IMR-90 (cell line): ENCODE measurements around the gene ATF5. TPM values are rescaled to one million over a fixed set of nuclear protein-coding genes. Genes with fewer than 3 reads are reported as not detected.

ENCODE experiments used
- ATAC-seq: fragments of 200-7000 bp; cut with Tn5 transposase; 2 replicates; pipeline ENCODE4 v1.9.1; 2020; ENCODE audit warnings: low read depth, mild to moderate bottlenecking, moderate library complexity
- BruUV-seq: library from RNA; stranded (reverse); fragments of 400-500 nt; replicated peaks from 2 replicates; lab custom pipeline; 2021; lab: Mats Ljungman, UMichigan
- CTCF ChIA-PET: fragments of 300-600 bp; formaldehyde crosslinking; extraction: SDS; loops from one replicate; lab custom pipeline; 2021; ENCODE audit warnings: antibody characterized with exemption; lab: Yijun Ruan, JAX
- POLR2A ChIA-PET: fragments of 300-600 bp; sonication (Branson Sonifier 250); formaldehyde crosslinking; loops from one replicate; lab custom pipeline; 2022; ENCODE audit warnings: antibody characterized with exemption; ENCODE audit not compliant: unreplicated experiment; lab: Charles Lee
- DNase-seq: peaks from one replicate; pipeline ENCODE4 v3.0.0; 2013
- H2AFZ ChIP-seq: replicated peaks from 2 replicates; pipeline ENCODE3; 2013; ENCODE audit warnings: low read length, mild to moderate bottlenecking; ENCODE audit not compliant: poor library complexity
- H2AK5ac ChIP-seq: 2 replicates; pipeline ENCODE4 v1.6.1; 2013; ENCODE audit warnings: low read depth, low read length, inconsistent platforms
- H2AK9ac ChIP-seq: replicated peaks from 2 replicates; pipeline ENCODE3; 2013; ENCODE audit warnings: mild to moderate bottlenecking, low read depth, low read length, moderate library complexity; ENCODE audit not compliant: poor library complexity
- H2BK120ac ChIP-seq: 2 replicates; pipeline ENCODE4 v1.6.1; 2013; ENCODE audit warnings: low read depth, low read length, inconsistent platforms
- H2BK15ac ChIP-seq: 3 replicates; pipeline ENCODE4 v1.6.1; 2013; ENCODE audit warnings: low read depth, low read length, inconsistent platforms
- H2BK20ac ChIP-seq: 2 replicates; pipeline ENCODE4 v1.6.1; 2013; ENCODE audit warnings: low read depth, mild to moderate bottlenecking, inconsistent platforms, low read length, moderate library complexity
- H2BK5ac ChIP-seq: 2 replicates; pipeline ENCODE4 v1.6.1; 2013; ENCODE audit warnings: mild to moderate bottlenecking, low read depth, low read length, inconsistent platforms; ENCODE audit not compliant: poor library complexity, severe bottlenecking
- H3K14ac ChIP-seq: replicated peaks from 2 replicates; pipeline ENCODE4 v1.6.1; 2013; ENCODE audit warnings: low read depth, low read length, inconsistent platforms
- H3K18ac ChIP-seq: 2 replicates; pipeline ENCODE4 v1.6.1; 2013; ENCODE audit warnings: low read depth, low read length, control low read depth
- H3K23ac ChIP-seq: 2 replicates; pipeline ENCODE4 v1.6.1; 2013; ENCODE audit warnings: low read depth, low read length, inconsistent platforms
- H3K27ac ChIP-seq: 2 replicates; pipeline ENCODE4 v1.5.1; 2013; ENCODE audit warnings: mild to moderate bottlenecking, control low read depth, low read length; ENCODE audit not compliant: insufficient read depth
- H3K27me3 ChIP-seq: 2 replicates; pipeline ENCODE4 v1.6.1; 2013; ENCODE audit warnings: low read length; ENCODE audit not compliant: control insufficient read depth, insufficient read depth
- H3K36me3 ChIP-seq: 2 replicates; pipeline ENCODE4 v1.6.1; 2013; ENCODE audit warnings: low read length, mixed read lengths; ENCODE audit not compliant: control insufficient read depth, insufficient read depth
- H3K4ac ChIP-seq: 2 replicates; pipeline ENCODE4 v1.6.1; 2013; ENCODE audit warnings: low read depth, low read length, inconsistent platforms
- H3K4me1 ChIP-seq: 2 replicates; pipeline ENCODE4 v1.6.1; 2013; ENCODE audit warnings: low read length, mixed read lengths; ENCODE audit not compliant: control insufficient read depth, insufficient read depth
- H3K4me2 ChIP-seq: 2 replicates; pipeline ENCODE4 v1.6.1; 2013; ENCODE audit warnings: low read depth, mild to moderate bottlenecking, control low read depth, low read length, moderate library complexity
- H3K4me3 ChIP-seq: 2 replicates; pipeline ENCODE4 v1.5.1; 2013; ENCODE audit warnings: low read depth, mild to moderate bottlenecking, control low read depth, low read length, moderate library complexity; ENCODE audit not compliant: insufficient read depth
- H3K56ac ChIP-seq: 2 replicates; pipeline ENCODE4 v1.6.1; 2013; ENCODE audit warnings: low read length, inconsistent platforms; ENCODE audit not compliant: insufficient read depth; ENCODE audit errors: extremely low read depth
- H3K79me1 ChIP-seq, 2 experiments: 2 replicates each; pipeline ENCODE4 v1.6.1; 2013; ENCODE audit warnings: low read length in 2 of 2, inconsistent platforms in 1 of 2, low read depth in 1 of 2
- H3K9ac ChIP-seq: 2 replicates; pipeline ENCODE4 v1.6.1; 2013; ENCODE audit warnings: low read depth, low read length, control low read depth
- H3K9me1 ChIP-seq: 2 replicates; pipeline ENCODE4 v1.6.1; 2013; ENCODE audit warnings: low read length, inconsistent platforms; ENCODE audit not compliant: insufficient read depth
- H3K9me3 ChIP-seq: 2 replicates; pipeline ENCODE4 v1.6.1; 2013; ENCODE audit warnings: low read length; ENCODE audit not compliant: control insufficient read depth, insufficient read depth
- H4K20me1 ChIP-seq: 2 replicates; pipeline ENCODE4 v1.6.1; 2013; ENCODE audit warnings: low read length, inconsistent platforms; ENCODE audit not compliant: insufficient read depth
- H4K5ac ChIP-seq: 2 replicates; pipeline ENCODE4 v1.6.1; 2013; ENCODE audit warnings: mild to moderate bottlenecking, low read depth, low read length, control low read depth
- H4K8ac ChIP-seq, 2 experiments: 2 replicates each; pipeline ENCODE4 v1.6.1; 2013; ENCODE audit warnings: low read depth in 2 of 2, low read length in 2 of 2, control low read depth in 1 of 2, inconsistent platforms in 1 of 2
- H4K91ac ChIP-seq: 2 replicates; pipeline ENCODE4 v1.6.1; 2013; ENCODE audit warnings: low read depth, low read length, inconsistent platforms; ENCODE audit not compliant: insufficient read depth
- BHLHE40 ChIP-seq: fragments of 150-350 bp; IDR thresholded peaks from 2 replicates; pipeline ENCODE4 v1.6.1; 2016; ENCODE audit warnings: mild to moderate bottlenecking, low read depth, low read length
- CEBPB ChIP-seq: IDR thresholded peaks from 2 replicates; pipeline ENCODE4 v1.6.1; 2012; ENCODE audit warnings: low read depth, low read length, improper control_type of control experiment
- ELK1 ChIP-seq: fragments of 150-350 bp; IDR thresholded peaks from 2 replicates; pipeline ENCODE4 v1.6.1; 2016; ENCODE audit warnings: low read depth, mild to moderate bottlenecking, low read length, moderate library complexity, borderline replicate concordance
- MAFK ChIP-seq: IDR thresholded peaks from 2 replicates; pipeline ENCODE4 v1.6.1; 2012; ENCODE audit warnings: low read depth, low read length, improper control_type of control experiment
- MAZ ChIP-seq: IDR thresholded peaks from 2 replicates; pipeline ENCODE4 v1.6.1; 2012; ENCODE audit warnings: low read depth, mild to moderate bottlenecking, low read length, improper control_type of control experiment, moderate library complexity, borderline replicate concordance
- POLR2A ChIP-seq: IDR thresholded peaks from 2 replicates; pipeline ENCODE4 v1.6.1; 2012; ENCODE audit warnings: mild to moderate bottlenecking, low read depth, low read length
- RFX5 ChIP-seq: IDR thresholded peaks from 2 replicates; pipeline ENCODE4 v1.8.0; 2012; ENCODE audit warnings: low read depth, mild to moderate bottlenecking, low read length, moderate library complexity
- SMC3 ChIP-seq: fragments of 150-350 bp; IDR thresholded peaks from 2 replicates; pipeline ENCODE4 v1.6.1; 2016; ENCODE audit warnings: low read depth, mild to moderate bottlenecking, antibody characterized with exemption, low read length, moderate library complexity
- WGBS, 2 experiments: methylation state at CpG; one replicate each; pipeline versions ENCODE4 v1.1.5 to v1.1.7; 2013; ENCODE audit warnings: missing lambda C conversion rate in 2 of 2; ENCODE audit not compliant: insufficient read length in 1 of 2; ENCODE audit errors: extremely low coverage in 2 of 2; 5-methylcytosine and 5-hydroxymethylcytosine counted together
- dilution Hi-C: fragments of 300-500 bp; cut with HindIII; formaldehyde crosslinking; loops from one replicate; pipeline ENCODE4 v1.14.3; 2018; ENCODE audit warnings: low sequenced_read_pairs; ENCODE audit not compliant: unreplicated experiment
- in situ Hi-C: fragments of 300-500 bp; cut with MboI; formaldehyde crosslinking; loops from 3 replicates; pipeline ENCODE4 v1.14.3; 2019; ENCODE audit warnings: low sequenced_read_pairs, inconsistent platforms, mixed read lengths
- intact Hi-C: fragments of 100-400 bp; cut with micrococcal nuclease; formaldehyde crosslinking; loops from 2 replicates; pipeline ENCODE4 v1.10.0; 2022
- polyA plus RNA-seq, 3 experiments: library from polyadenylated mRNA; depleted of rRNA; stranded (reverse); fragments of >200 nt; gene quantifications; 2 replicates each; pipeline ENCODE4 v1.2.3, GENCODE V29; 2012; ENCODE audit warnings: low replicate concordance in 1 of 3
- total RNA-seq: library from RNA; depleted of rRNA; stranded (reverse); fragments of >200 nt; gene quantifications from 2 replicates; pipeline ENCODE4 v1.2.3, GENCODE V29; 2012
- TF ChIP-seq, protein P1 (sequence below): conservative IDR thresholded peaks from 2 replicates; pipeline ENCODE4 v1.5.1; 2012; ENCODE audit warnings: mild to moderate bottlenecking, low read depth, low read length, improper control_type of control experiment
- TF ChIP-seq, protein P2 (sequence below): fragments of 150-350 bp; IDR thresholded peaks from 2 replicates; pipeline ENCODE4 v1.6.1; 2017; ENCODE audit warnings: mild to moderate bottlenecking, antibody characterized with exemption, low read length, low read depth

The ATF5 gene
- total and polyA plus RNA-seq, 2 of the 4 experiments (the other 2 are of a cell fraction), result 2.7 to 15.7 TPM

GRCh38 chr19:49896863-49897621 lies 32.0 kb upstream of the ATF5 start, which contains the start of gene IL4I1:
Gene IL4I1 (minus strand): TSS chr19:49896887. CDS start chr19:49896160, 727 bp downstream.
- Histone ChIP-seq H4K5ac (0 out of 2 replicates have a peak within 1 kb of the TSS, but pooled peaks have one; percentile 37), H3K14ac (peak within 1 kb of the TSS; percentile 68; the same call in 1 of the 2 replicates), H3K9me3 (no peaks in the 10 kb centered on the region), H2BK120ac (peak within 1 kb of the TSS; percentile 83), H3K4me2 (0 out of 2 replicates have a peak within 1 kb of the TSS, but pooled peaks have one; percentile 30), H3K9me1 (no peaks in the 10 kb centered on the region), H4K91ac (peak within 1 kb of the TSS; percentile 59), H2BK20ac (peak within 1 kb of the TSS; percentile 62), H3K36me3 (no peaks in the 10 kb centered on the region), H3K4me3 (no peak within 1 kb of the TSS), H4K8ac (peak within 1 kb of the TSS; percentile 69 to 70; a peak in 2 of 4 replicates), H3K79me1 (no peaks in the 10 kb centered on the region), H2AFZ (peak within 1 kb of the TSS; percentile 87), H3K23ac (no peak within 1 kb of the TSS; the same call in 1 of the 2 replicates), H4K20me1 (no peaks in the 10 kb centered on the region), H3K4me1 (peaks cover 8% of the 10 kb centered on the region), H3K27me3 (peaks cover 5% of the 10 kb centered on the region; the same call in 1 of the 2 replicates), H2BK5ac (no peak within 1 kb of the TSS), H2BK15ac (peak within 1 kb of the TSS; percentile 78; the same call in 1 of the 3 replicates), H3K9ac (no peak within 1 kb of the TSS), H3K18ac (no peak within 1 kb of the TSS), H2AK9ac (peak within 1 kb of the TSS; percentile 87), H2AK5ac (peak within 1 kb of the TSS; percentile 75), H3K27ac (no peak within 1 kb of the TSS), H3K56ac (no peak within 1 kb of the TSS), H3K4ac (peak within 1 kb of the TSS; percentile 61)
- POLR2A ChIA-PET, result no interaction called here
- 74% methylated on average over 5 of the region's 20 CpGs; no CpG with 5 or more reads in 1 of the 2 experiments for WGBS, 2 experiments
- intact Hi-C loops, result no loop called here
- in situ Hi-C loops, result no loop called here
- TF ChIP-seq RFX5, result no peak
- no peak for TF ChIP-seq CEBPB
- TF ChIP-seq MAZ, result no peak
- TF ChIP-seq MAFK, result no peak
- no peak for TF ChIP-seq SMC3
- TF ChIP-seq, protein P1, sequence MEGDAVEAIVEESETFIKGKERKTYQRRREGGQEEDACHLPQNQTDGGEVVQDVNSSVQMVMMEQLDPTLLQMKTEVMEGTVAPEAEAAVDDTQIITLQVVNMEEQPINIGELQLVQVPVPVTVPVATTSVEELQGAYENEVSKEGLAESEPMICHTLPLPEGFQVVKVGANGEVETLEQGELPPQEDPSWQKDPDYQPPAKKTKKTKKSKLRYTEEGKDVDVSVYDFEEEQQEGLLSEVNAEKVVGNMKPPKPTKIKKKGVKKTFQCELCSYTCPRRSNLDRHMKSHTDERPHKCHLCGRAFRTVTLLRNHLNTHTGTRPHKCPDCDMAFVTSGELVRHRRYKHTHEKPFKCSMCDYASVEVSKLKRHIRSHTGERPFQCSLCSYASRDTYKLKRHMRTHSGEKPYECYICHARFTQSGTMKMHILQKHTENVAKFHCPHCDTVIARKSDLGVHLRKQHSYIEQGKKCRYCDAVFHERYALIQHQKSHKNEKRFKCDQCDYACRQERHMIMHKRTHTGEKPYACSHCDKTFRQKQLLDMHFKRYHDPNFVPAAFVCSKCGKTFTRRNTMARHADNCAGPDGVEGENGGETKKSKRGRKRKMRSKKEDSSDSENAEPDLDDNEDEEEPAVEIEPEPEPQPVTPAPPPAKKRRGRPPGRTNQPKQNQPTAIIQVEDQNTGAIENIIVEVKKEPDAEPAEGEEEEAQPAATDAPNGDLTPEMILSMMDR, result no peak
- TF ChIP-seq POLR2A, result no peak
- TF ChIP-seq BHLHE40, result no peak
- TF ChIP-seq, protein P2, sequence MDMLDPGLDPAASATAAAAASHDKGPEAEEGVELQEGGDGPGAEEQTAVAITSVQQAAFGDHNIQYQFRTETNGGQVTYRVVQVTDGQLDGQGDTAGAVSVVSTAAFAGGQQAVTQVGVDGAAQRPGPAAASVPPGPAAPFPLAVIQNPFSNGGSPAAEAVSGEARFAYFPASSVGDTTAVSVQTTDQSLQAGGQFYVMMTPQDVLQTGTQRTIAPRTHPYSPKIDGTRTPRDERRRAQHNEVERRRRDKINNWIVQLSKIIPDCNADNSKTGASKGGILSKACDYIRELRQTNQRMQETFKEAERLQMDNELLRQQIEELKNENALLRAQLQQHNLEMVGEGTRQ, result no peak
- TF ChIP-seq ELK1, result no peak
- ATAC-seq, result peak; percentile 21; the same call in 1 of the 2 replicates
- dilution Hi-C loops, result no loop called here
- peak; percentile 42 for DNase-seq
- CTCF ChIA-PET, result no interaction called here
- BruUV-seq, result no TSS peak
